Stimulated activated CD8-positive, alpha-beta memory T cell treated with anti-CD3 and anti-CD28 coated beads, Interleukin-12 subunit alpha, Interleukin-12 subunit beta, amount 100 ng/mL, for 24 hours (primary cell): Measurements from ENCODE around the gene PNMA8A.

Source experiments
- DNase-seq: peaks from one replicate; pipeline ENCODE4 v3.0.0-alpha.2; 2020; ENCODE audit errors: extremely low read depth

Gene PNMA8A

GRCh38 chr19:46491975-46492682, 20.8 kb upstream of the PNMA8A start:
- DNase-seq: no peak

GRCh38 chr19:46490774-46491173, 19.4 kb upstream of the PNMA8A start:
- DNase-seq: no peak

GRCh38 chr19:46489445-46490272, 18.3 kb upstream of the PNMA8A start:
- DNase-seq: no peak

- DNase-seq: no peak
Observed at GRCh38 chr19:46488551-46488950, 17.2 kb upstream of the PNMA8A start.

- peak; percentile 42 for DNase-seq
Observed at GRCh38 chr19:46487802-46488445, 16.6 kb upstream of the PNMA8A start.

GRCh38 chr19:46487178-46487801, 15.9 kb upstream of the PNMA8A start:
- DNase-seq: no peak

- no peak for DNase-seq
Observed at GRCh38 chr19:46486358-46486757, 15.0 kb upstream of the PNMA8A start.

GRCh38 chr19:46484656-46485055, 13.3 kb upstream of the PNMA8A start:
- DNase-seq: no peak

GRCh38 chr19:46482631-46483030, 11.3 kb upstream of the PNMA8A start:
- no peak for DNase-seq

GRCh38 chr19:46481947-46482346, 10.6 kb upstream of the PNMA8A start:
- DNase-seq: no peak

- DNase-seq: no peak
Observed at GRCh38 chr19:46481223-46481848, 10.0 kb upstream of the PNMA8A start.

GRCh38 chr19:46480415-46480814, 9.1 kb upstream of the PNMA8A start:
- DNase-seq: no peak

- no peak for DNase-seq
Observed at GRCh38 chr19:46478356-46478986, 7.1 kb upstream of the PNMA8A start.

- DNase-seq: no peak
Observed at GRCh38 chr19:46475986-46476385, 4.6 kb upstream of the PNMA8A start.

GRCh38 chr19:46474211-46474610, 2.8 kb upstream of the PNMA8A start:
- no peak for DNase-seq

- DNase-seq: no peak
Observed at GRCh38 chr19:46472592-46472991, 1.2 kb upstream of the PNMA8A start.

- DNase-seq: no peak
Observed at GRCh38 chr19:46471811-46472543, 614 bp upstream of the PNMA8A start.

GRCh38 chr19:46470376-46470775, 987 bp downstream of the PNMA8A start:
- no peak for DNase-seq

GRCh38 chr19:46469541-46470185, 1.7 kb downstream of the PNMA8A start:
- DNase-seq: no peak

GRCh38 chr19:46466536-46467196, 4.7 kb downstream of the PNMA8A start:
- no peak for DNase-seq
